Esophagus muscularis mucosa (tissue), 4 donors: ENCODE measurements around the gene FYB1. TPM values are rescaled to one million over a fixed set of nuclear protein-coding genes. Genes with fewer than 3 reads are reported as not detected.
"Not testable (repeated sequence)": the region's sequence is repeated elsewhere in the genome, so short reads cannot be mapped to it uniquely, and the experiment has no call there.

Source experiments
- DNase-seq: peaks from one replicate; pipeline ENCODE4 v3.0.0-alpha.2; 2017; ENCODE audit errors: extremely low spot score
- H3K27ac ChIP-seq, 4 donors: fragments of 200-600 bp; sonication (generic); replicated peaks in 1 of 4; 1 replicate in 3 of 4; 2 replicates in 1 of 4; pipeline ENCODE4 v1.5.1; 2016 to 2019; ENCODE audit warnings: mild to moderate bottlenecking in 1 of 4
- H3K27me3 ChIP-seq, 4 donors: fragments of 200-600 bp; sonication (generic); one replicate each; pipeline versions ENCODE4 v1.5.1 to v1.6.0; 2016 to 2019
- H3K36me3 ChIP-seq, 4 donors: fragments of 200-600 bp; sonication (generic); one replicate each; pipeline ENCODE4 v1.5.1; 2016 to 2019
- H3K4me1 ChIP-seq, 4 donors: fragments of 200-600 bp; sonication (generic); one replicate each; pipeline ENCODE4 v1.5.1; 2016 to 2019
- H3K4me3 ChIP-seq, 4 donors: fragments of 200-600 bp; sonication (generic); 1 replicate in 2 of 4; 2 replicates in 2 of 4; pipeline ENCODE4 v1.5.1; 2016 to 2019; ENCODE audit warnings: mild to moderate bottlenecking in 4 of 4, moderate library complexity in 1 of 4
- H3K9me3 ChIP-seq, 4 donors: fragments of 200-600 bp; sonication (generic); 1 replicate in 3 of 4; 2 replicates in 1 of 4; pipeline ENCODE4 v1.5.1; 2016 to 2019
- CTCF ChIP-seq, 3 experiments: fragments of 200-600 bp in 2 of 3; fragments of 450-650 bp in 1 of 3; sonication (generic) in 2 of 3; IDR thresholded peaks; one replicate each; pipeline ENCODE4 v1.5.1; 2017 to 2019; ENCODE audit warnings: antibody characterized with exemption in 3 of 3, mild to moderate bottlenecking in 2 of 3, moderate library complexity in 1 of 3
- EP300 ChIP-seq: sonication (generic); formaldehyde crosslinking; IDR thresholded peaks from one replicate; pipeline ENCODE4 v1.6.1; 2017; ENCODE audit warnings: antibody characterized with exemption
- POLR2A ChIP-seq: fragments of 450-650 bp; IDR thresholded peaks from one replicate; pipeline ENCODE4 v1.6.1; 2017; ENCODE audit warnings: antibody characterized with exemption, moderate library complexity, mild to moderate bottlenecking, low read depth
- POLR2AphosphoS5 ChIP-seq, 2 donors: sonication (generic); formaldehyde crosslinking; IDR thresholded peaks; one replicate each; pipeline ENCODE4 v1.6.1; 2017; ENCODE audit warnings: antibody characterized with exemption in 2 of 2
- WGBS: methylation state at CpG from one replicate; pipeline ENCODE4 v1.1.5; 2018; 5-methylcytosine and 5-hydroxymethylcytosine counted together
- intact Hi-C: fragments of 100-400 bp; cut with DNase I; formaldehyde crosslinking; loops from one replicate; pipeline ENCODE4 v1.15.1; 2023
- total RNA-seq, 4 donors: library from RNA; depleted of rRNA; stranded (reverse); fragments of >200 nt; gene quantifications; one replicate each; pipeline versions ENCODE4 v1.1.0 to v1.2.1, GENCODE V29; 2016

The FYB1 gene
- total RNA-seq, 4 donors from 2014 or later, result 3.2 to 12.9 (median 3.9) TPM

- Histone ChIP-seq H3K4me1 (no peaks in the 10 kb centered on the region), H3K27ac (no peak overlapping the region), H3K36me3 (no peaks in the 10 kb centered on the region), H3K9me3 (peaks cover 0 to 12% (median 12%) of the 10 kb centered on the region in 4 donors), H3K27me3 (no peaks in the 10 kb centered on the region), H3K4me3 (no peak overlapping the region)
- no peak for DNase-seq
- TF ChIP-seq CTCF (IDR thresholded peaks at IDR 0.05) (no peak), EP300 (no peak), POLR2A (no peak), POLR2AphosphoS5 (IDR thresholded peaks at IDR 0.05) (no peak)
- intact Hi-C loops, result no loop called here
- WGBS, result 82% methylated on average over 1 of the region's 1 CpG
These were observed 17.4 kb upstream of the FYB1 start for GRCh38 chr5:39236718-39237117.

- intact Hi-C loops, result no loop called here
- Histone ChIP-seq H3K4me3 (no peak overlapping the region), H3K27me3 (no peaks in the 10 kb centered on the region), H3K27ac (no peak overlapping the region), H3K36me3 (no peaks in the 10 kb centered on the region), H3K4me1 (no peaks in the 10 kb centered on the region), H3K9me3 (peaks cover 0 to 8% (median 2%) of the 10 kb centered on the region in 4 donors)
- WGBS, result 34% methylated on average over 3 of the region's 3 CpGs
- DNase-seq, result no peak
- TF ChIP-seq POLR2A, result no peak
- no peak for TF ChIP-seq EP300
- no peak for TF ChIP-seq POLR2AphosphoS5 (IDR thresholded peaks at IDR 0.05)
These were observed 16.3 kb upstream of the FYB1 start for GRCh38 chr5:39235648-39236047.

- H3K4me1 ChIP-seq, H3K36me3 ChIP-seq, intact Hi-C loops, H3K27me3 ChIP-seq, H3K4me3 ChIP-seq, DNase-seq, H3K9me3 ChIP-seq, H3K27ac ChIP-seq: not testable (repeated sequence)
- 43% methylated on average over 1 of the region's 1 CpG for WGBS
These were observed 15.1 kb upstream of the FYB1 start for GRCh38 chr5:39234494-39234893.

GRCh38 chr5:39233783-39234182 is 14.4 kb upstream of the FYB1 start:
- WGBS, result 78% methylated on average over 2 of the region's 2 CpGs

GRCh38 chr5:39231705-39232525 is 12.6 kb upstream of the FYB1 start:
- DNase-seq, result no peak
- Histone ChIP-seq H3K4me3 (no peak overlapping the region), H3K36me3 (no peaks in the 10 kb centered on the region), H3K27ac (no peak overlapping the region), H3K9me3 (no peaks in the 10 kb centered on the region), H3K4me1 (no peaks in the 10 kb centered on the region), H3K27me3 (no peaks in the 10 kb centered on the region)
- intact Hi-C loops, result no loop called here
- TF ChIP-seq EP300 (no peak), POLR2AphosphoS5 (IDR thresholded peaks at IDR 0.05) (no peak), CTCF (IDR thresholded peaks at IDR 0.05) (no peak), POLR2A (no peak)
- 72% methylated on average over 4 of the region's 4 CpGs for WGBS

More at GRCh38 chr5:39233783-39234182, 14.4 kb upstream of the FYB1 start:
- H3K4me3 ChIP-seq, result no peak overlapping the region
- no peaks in the 10 kb centered on the region for H3K9me3 ChIP-seq
- H3K27me3 ChIP-seq, result no peaks in the 10 kb centered on the region
- H3K36me3 ChIP-seq, result no peaks in the 10 kb centered on the region
- H3K27ac ChIP-seq, result no peak overlapping the region
- intact Hi-C loops, result no loop called here
- no peaks in the 10 kb centered on the region for H3K4me1 ChIP-seq
- TF ChIP-seq CTCF (IDR thresholded peaks at IDR 0.05) (no peak), POLR2AphosphoS5 (IDR thresholded peaks at IDR 0.05) (no peak), POLR2A (no peak), EP300 (no peak)
- DNase-seq, result no peak
